HCT116 (cell line): ENCODE results near the gene CCDC107. TPM values are rescaled to one million over a fixed set of nuclear protein-coding genes. Genes with fewer than 3 reads are reported as not detected.

ENCODE experiments used
- ATAC-seq: fragments of 200-7000 bp; cut with Tn5 transposase; 2 replicates; pipeline ENCODE4 v1.9.1; 2020; ENCODE audit warnings: mild to moderate bottlenecking, moderate library complexity
- BruUV-seq: library from RNA; stranded (reverse); fragments of 400-500 nt; replicated peaks from 2 replicates; lab custom pipeline; 2021; lab: Mats Ljungman, UMichigan
- CTCF ChIA-PET: fragments of 300-600 bp; sonication (Branson Sonifier 250); formaldehyde crosslinking; loops from one replicate; lab custom pipeline; 2021; ENCODE audit warnings: antibody characterized with exemption; lab: Charles Lee
- POLR2A ChIA-PET: fragments of 300-600, 350-600 bp; sonication (Branson Sonifier 250); formaldehyde crosslinking; loops from one replicate; lab custom pipeline; 2021; ENCODE audit warnings: antibody characterized with exemption; lab: Charles Lee
- RAD21 ChIA-PET, 2 experiments: fragments of 300-600 bp; sonication (Branson Sonifier 250); formaldehyde crosslinking; loops; one replicate each; lab custom pipeline; 2023; ENCODE audit warnings: low total read pairs in 2 of 2; ENCODE audit not compliant: uncharacterized antibody in 2 of 2, unreplicated experiment in 2 of 2, low non-redundant PET in 1 of 2; lab: Charles Lee
- DNase-seq: peaks from one replicate; pipeline ENCODE4 v3.0.0-alpha.2; 2010; ENCODE audit warnings: low read depth, low spot score
- H2AFZ ChIP-seq: fragments of 200-600 bp; shearing (Covaris generic), sonication (generic); 2 replicates; pipeline ENCODE4 v1.6.1; 2017; ENCODE audit warnings: low read depth, mixed run types, mixed read lengths, antibody characterized with exemption, low read length; ENCODE audit not compliant: poor library complexity, severe bottlenecking
- H3K27ac ChIP-seq: 2 replicates; pipeline ENCODE4 v1.5.1; 2012; ENCODE audit warnings: low read depth, low read length
- H3K27me3 ChIP-seq: fragments of 200-600 bp; sonication (generic); 2 replicates; pipeline ENCODE4 v1.6.1; 2016; ENCODE audit warnings: mixed run types, low read length, mixed read lengths; ENCODE audit not compliant: insufficient read depth
- H3K36me3 ChIP-seq, 2 experiments: fragments of 200-500 bp in 1 of 2; fragments of 200-600 bp in 1 of 2; sonication (Bioruptor generic) in 1 of 2; sonication (generic) in 1 of 2; 2 replicates each; pipeline versions ENCODE4 v1.5.1 to v1.6.1; 2014 to 2016; ENCODE audit warnings: low read length in 2 of 2, inconsistent platforms in 1 of 2, mixed read lengths in 1 of 2, mixed run types in 1 of 2; ENCODE audit not compliant: insufficient read depth in 2 of 2, control insufficient read depth in 1 of 2
- H3K4me1 ChIP-seq, 2 experiments: fragments of 200-600 bp in 1 of 2; sonication (generic) in 1 of 2; 2 replicates each; pipeline versions ENCODE4 v1.5.1 to v1.6.1; 2012 to 2017; ENCODE audit warnings: low read length in 2 of 2, inconsistent platforms in 1 of 2, mild to moderate bottlenecking in 1 of 2, mixed read lengths in 1 of 2, mixed run types in 1 of 2, moderate library complexity in 1 of 2; ENCODE audit not compliant: insufficient read depth in 2 of 2, control insufficient read depth in 1 of 2
- H3K4me2 ChIP-seq: fragments of 200-600 bp; sonication (generic); 2 replicates; pipeline ENCODE4 v1.6.1; 2017; ENCODE audit warnings: mixed run types, low read length, mixed read lengths
- H3K4me3 ChIP-seq, 2 experiments: fragments of 200-600 bp in 1 of 2; sonication (generic) in 1 of 2; replicated peaks in 1 of 2; 2 replicates each; pipeline ENCODE4 v1.5.1; 2011 to 2016; ENCODE audit warnings: low read length in 2 of 2, control low read depth in 1 of 2, low read depth in 1 of 2, mild to moderate bottlenecking in 1 of 2, mixed read lengths in 1 of 2, mixed run types in 1 of 2
- H3K79me2 ChIP-seq: fragments of 200-600 bp; sonication (generic); 2 replicates; pipeline ENCODE4 v1.6.1; 2017; ENCODE audit warnings: mild to moderate bottlenecking, mixed run types, low read length, moderate library complexity, mixed read lengths; ENCODE audit not compliant: insufficient read depth
- H3K9ac ChIP-seq: fragments of 200-600 bp; sonication (generic); 2 replicates; pipeline ENCODE4 v1.6.1; 2016; ENCODE audit warnings: low read length, mixed read lengths
- H3K9me2 ChIP-seq: fragments of 200-600 bp; sonication (generic), shearing (Covaris generic); 2 replicates; pipeline ENCODE4 v1.6.1; 2017; ENCODE audit warnings: mixed run types, mild to moderate bottlenecking, moderate library complexity; ENCODE audit not compliant: insufficient read depth
- H3K9me3 ChIP-seq, 2 experiments: fragments of 200-500 bp in 1 of 2; fragments of 200-600 bp in 1 of 2; sonication (Bioruptor generic) in 1 of 2; sonication (generic) in 1 of 2; 2 replicates each; pipeline ENCODE4 v1.6.1; 2014 to 2017; ENCODE audit warnings: low read length in 2 of 2, mixed read lengths in 2 of 2, inconsistent platforms in 1 of 2, low read depth in 1 of 2, mild to moderate bottlenecking in 1 of 2, mixed run types in 1 of 2, moderate library complexity in 1 of 2; ENCODE audit not compliant: control insufficient read depth in 1 of 2, insufficient read depth in 1 of 2
- H4K20me1 ChIP-seq: fragments of 200-600 bp; sonication (generic), shearing (Covaris generic); 2 replicates; pipeline ENCODE4 v1.6.1; 2017; ENCODE audit warnings: mixed run types, mild to moderate bottlenecking, moderate library complexity; ENCODE audit not compliant: insufficient read depth
- EGR1 ChIP-seq: IDR thresholded peaks from 2 replicates; pipeline ENCODE4 v1.6.1; 2012; ENCODE audit warnings: low read depth
- EZH2 ChIP-seq: fragments of 200-600 bp; sonication (generic); IDR thresholded peaks from 2 replicates; pipeline ENCODE4 v1.6.1; 2017; ENCODE audit warnings: antibody characterized with exemption, mixed run types
- FOSL1 ChIP-seq: IDR thresholded peaks from 2 replicates; pipeline ENCODE4 v1.6.1; 2012; ENCODE audit warnings: low read depth
- SP1 ChIP-seq: IDR thresholded peaks from 2 replicates; pipeline ENCODE4 v1.6.1; 2012; ENCODE audit warnings: low read depth
- SRF ChIP-seq: IDR thresholded peaks from 2 replicates; pipeline ENCODE4 v1.6.1; 2012; ENCODE audit warnings: low read depth
- TCF7L2 ChIP-seq: IDR thresholded peaks from 2 replicates; pipeline ENCODE4 v1.7.0; 2011; ENCODE audit warnings: borderline replicate concordance, inconsistent platforms; ENCODE audit not compliant: insufficient read depth, insufficient read length; ENCODE audit errors: extremely low read depth
- intact Hi-C: fragments of 100-400 bp; cut with micrococcal nuclease; formaldehyde crosslinking; loops from 2 replicates; pipeline ENCODE4 v1.10.0; 2022
- total RNA-seq: library from RNA; stranded (reverse); gene quantifications from one replicate; pipeline ENCODE4 v1.2.1, GENCODE V29; 2021; ENCODE audit not compliant: unreplicated experiment
- TF ChIP-seq, protein P1 (sequence below): IDR thresholded peaks from 2 replicates; pipeline ENCODE4 v1.6.1; 2012
- TF ChIP-seq, protein P2 (sequence below): IDR thresholded peaks from 2 replicates; pipeline ENCODE4 v1.6.1; 2012; ENCODE audit warnings: low read depth
- TF ChIP-seq, protein P3 (sequence below): IDR thresholded peaks from 2 replicates; pipeline ENCODE4 v1.6.1; 2012

CCDC107 gene
- total RNA-seq, 1 experiment from 2014 or later, result 11.1 TPM

DNA sequence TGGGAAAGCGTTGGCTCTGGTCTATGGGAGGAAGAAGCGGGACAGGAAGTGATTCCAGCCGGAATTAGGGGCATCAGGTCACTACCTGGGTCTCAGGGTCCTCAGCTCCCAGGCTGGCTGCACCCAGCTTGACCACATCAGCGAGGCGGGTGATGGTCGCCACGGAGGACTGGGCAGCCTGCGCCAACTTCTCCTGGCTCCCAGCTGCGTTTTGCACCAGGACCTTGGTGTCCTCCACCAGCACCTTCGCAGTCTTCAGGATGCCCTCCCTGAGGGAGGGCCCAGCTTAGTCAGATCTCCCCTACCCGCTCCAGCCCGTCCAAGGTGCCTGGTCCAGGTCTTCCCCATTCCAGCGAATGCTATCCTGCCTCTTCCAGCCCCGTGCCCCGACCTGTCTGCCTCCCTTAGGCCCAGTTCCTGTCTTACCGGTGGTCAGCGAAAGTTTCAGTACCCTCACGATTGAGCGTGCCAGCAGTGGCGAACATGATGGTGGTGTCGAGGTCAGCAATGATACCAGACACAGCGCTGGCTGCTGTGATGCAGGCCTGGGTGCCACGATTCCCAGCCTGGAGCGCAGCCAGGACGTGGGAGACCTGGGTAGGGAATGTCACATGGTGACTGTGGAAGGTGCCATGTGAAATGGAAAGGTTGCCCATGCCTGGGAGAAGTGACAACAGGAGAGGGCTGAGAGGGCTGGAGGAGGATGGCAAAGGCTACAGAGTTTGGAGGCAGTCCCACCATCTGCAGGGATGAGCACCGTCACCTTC, 46.0 kb downstream of the CCDC107 start:
- H4K20me1 ChIP-seq, result no peaks in the 10 kb centered on the region
- POLR2A ChIA-PET, result no interaction called here

More for the DNA sequence above, 46.0 kb downstream of the CCDC107 start:
- no peak overlapping the region for H3K4me3 ChIP-seq
- no peaks in the 10 kb centered on the region for H3K79me2 ChIP-seq
- no peaks in the 10 kb centered on the region for H3K9me3 ChIP-seq
- TSS peak; percentile 44 for BruUV-seq
- CTCF ChIA-PET, result no interaction called here
- peaks cover 65 to 80% of the 10 kb centered on the region in 2 experiments for H3K36me3 ChIP-seq
- intact Hi-C loops, result no loop called here
- no peaks in the 10 kb centered on the region for H3K27me3 ChIP-seq
- H3K27ac ChIP-seq, result no peak overlapping the region
- DNase-seq, result no peak
- no peak overlapping the region for H3K9ac ChIP-seq
- no peaks in the 10 kb centered on the region for H3K9me2 ChIP-seq
- TF ChIP-seq SRF (no peak), TCF7L2 (no peak), EGR1 (no peak), SP1 (no peak), EZH2 (no peak), FOSL1 (no peak)
- TF ChIP-seq, protein P1, sequence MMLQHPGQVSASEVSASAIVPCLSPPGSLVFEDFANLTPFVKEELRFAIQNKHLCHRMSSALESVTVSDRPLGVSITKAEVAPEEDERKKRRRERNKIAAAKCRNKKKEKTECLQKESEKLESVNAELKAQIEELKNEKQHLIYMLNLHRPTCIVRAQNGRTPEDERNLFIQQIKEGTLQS, result no peak
- TF ChIP-seq, protein P2, sequence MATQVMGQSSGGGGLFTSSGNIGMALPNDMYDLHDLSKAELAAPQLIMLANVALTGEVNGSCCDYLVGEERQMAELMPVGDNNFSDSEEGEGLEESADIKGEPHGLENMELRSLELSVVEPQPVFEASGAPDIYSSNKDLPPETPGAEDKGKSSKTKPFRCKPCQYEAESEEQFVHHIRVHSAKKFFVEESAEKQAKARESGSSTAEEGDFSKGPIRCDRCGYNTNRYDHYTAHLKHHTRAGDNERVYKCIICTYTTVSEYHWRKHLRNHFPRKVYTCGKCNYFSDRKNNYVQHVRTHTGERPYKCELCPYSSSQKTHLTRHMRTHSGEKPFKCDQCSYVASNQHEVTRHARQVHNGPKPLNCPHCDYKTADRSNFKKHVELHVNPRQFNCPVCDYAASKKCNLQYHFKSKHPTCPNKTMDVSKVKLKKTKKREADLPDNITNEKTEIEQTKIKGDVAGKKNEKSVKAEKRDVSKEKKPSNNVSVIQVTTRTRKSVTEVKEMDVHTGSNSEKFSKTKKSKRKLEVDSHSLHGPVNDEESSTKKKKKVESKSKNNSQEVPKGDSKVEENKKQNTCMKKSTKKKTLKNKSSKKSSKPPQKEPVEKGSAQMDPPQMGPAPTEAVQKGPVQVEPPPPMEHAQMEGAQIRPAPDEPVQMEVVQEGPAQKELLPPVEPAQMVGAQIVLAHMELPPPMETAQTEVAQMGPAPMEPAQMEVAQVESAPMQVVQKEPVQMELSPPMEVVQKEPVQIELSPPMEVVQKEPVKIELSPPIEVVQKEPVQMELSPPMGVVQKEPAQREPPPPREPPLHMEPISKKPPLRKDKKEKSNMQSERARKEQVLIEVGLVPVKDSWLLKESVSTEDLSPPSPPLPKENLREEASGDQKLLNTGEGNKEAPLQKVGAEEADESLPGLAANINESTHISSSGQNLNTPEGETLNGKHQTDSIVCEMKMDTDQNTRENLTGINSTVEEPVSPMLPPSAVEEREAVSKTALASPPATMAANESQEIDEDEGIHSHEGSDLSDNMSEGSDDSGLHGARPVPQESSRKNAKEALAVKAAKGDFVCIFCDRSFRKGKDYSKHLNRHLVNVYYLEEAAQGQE, result no peak
- TF ChIP-seq, protein P3, sequence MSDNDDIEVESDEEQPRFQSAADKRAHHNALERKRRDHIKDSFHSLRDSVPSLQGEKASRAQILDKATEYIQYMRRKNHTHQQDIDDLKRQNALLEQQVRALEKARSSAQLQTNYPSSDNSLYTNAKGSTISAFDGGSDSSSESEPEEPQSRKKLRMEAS, result no peak
- no peak for ATAC-seq
- no peaks in the 10 kb centered on the region for H3K4me1 ChIP-seq
- no peak overlapping the region for H3K4me2 ChIP-seq
- H2AFZ ChIP-seq, result no peak overlapping the region
- RAD21 ChIA-PET, result no interaction called here
